HG02884 (cell line): ENCODE measurements around the gene RUSC2.
"Not testable (repeated sequence)": the region's sequence is repeated elsewhere in the genome, so short reads cannot be mapped to it uniquely, and the experiment has no call there.

Experiments used
- ATAC-seq: cut with Tn5 transposase; IDR thresholded peaks from one replicate; pipeline ENCODE4 v1.9.1; 2021; ENCODE audit warnings: mild to moderate bottlenecking, moderate library complexity; ENCODE audit not compliant: unreplicated experiment

Gene RUSC2

DNA sequence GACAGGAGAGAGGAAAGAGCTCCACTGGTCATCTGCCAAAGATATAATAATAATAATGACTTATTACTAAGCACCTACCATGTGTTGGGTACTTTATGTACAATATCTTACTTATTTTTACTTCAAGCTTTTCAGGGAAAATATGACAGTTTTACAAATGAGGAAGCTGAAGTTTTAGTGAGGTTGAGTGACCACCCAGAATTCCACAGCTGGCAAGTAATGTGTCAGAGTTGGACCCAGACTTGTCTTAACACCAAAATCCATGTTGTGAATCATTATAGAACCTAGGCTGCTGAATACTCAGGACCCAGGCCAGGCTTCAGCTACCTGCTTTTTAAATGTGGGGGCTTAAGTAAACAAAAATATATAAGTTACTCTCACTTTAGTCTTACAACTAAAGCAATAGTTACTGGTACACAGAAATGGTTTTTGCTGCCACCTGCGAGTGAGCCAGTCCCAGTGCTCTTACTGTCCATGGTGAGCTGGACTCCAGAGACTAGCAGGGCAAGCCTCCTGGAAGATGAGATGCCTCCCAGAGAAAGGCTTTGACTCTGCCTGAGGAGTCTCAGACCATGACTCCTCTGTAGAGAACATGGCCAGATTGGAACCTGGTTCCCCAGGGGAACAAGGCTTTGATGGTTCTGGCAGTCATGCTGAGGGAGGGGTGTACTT lies 29.9 kb downstream of the RUSC2 start:
- no peak for ATAC-seq

DNA sequence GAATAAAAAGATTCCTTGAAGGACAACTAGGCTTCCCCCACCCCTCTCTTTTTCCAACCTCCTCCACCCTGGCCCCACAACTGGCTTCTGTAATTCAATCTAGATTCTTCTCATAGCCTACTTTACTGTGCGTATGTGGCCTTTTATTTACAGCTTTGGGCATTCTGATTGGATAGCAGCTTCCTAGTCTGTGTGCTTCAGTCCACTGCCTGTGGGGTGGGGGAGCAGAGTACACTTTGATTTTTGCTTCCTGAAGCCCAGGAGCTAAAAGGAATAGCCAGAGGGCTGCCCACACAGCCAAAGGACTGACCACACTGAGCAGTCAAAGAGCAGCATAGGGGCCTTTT lies 30.4 kb downstream of the RUSC2 start:
- no peak for ATAC-seq

DNA sequence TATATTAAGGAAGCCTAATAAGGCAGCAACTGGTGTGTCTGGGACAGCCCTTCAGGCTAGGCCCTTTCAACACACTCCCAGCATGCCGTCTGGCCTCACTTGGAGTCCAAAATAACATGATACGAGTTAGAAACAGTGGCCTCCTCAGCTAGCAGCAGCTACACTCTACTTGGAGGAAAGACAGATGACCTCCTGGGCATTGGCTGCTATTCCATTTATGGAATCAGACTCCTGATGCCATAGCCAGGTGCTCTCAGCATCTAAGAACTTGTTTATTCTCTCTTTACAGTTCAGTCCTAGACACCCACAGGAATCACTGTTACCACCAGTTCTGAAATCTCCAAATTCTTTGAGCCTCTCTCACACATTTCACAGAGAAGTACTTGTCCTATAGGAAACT lies 31.8 kb downstream of the RUSC2 start:
- no peak for ATAC-seq

DNA sequence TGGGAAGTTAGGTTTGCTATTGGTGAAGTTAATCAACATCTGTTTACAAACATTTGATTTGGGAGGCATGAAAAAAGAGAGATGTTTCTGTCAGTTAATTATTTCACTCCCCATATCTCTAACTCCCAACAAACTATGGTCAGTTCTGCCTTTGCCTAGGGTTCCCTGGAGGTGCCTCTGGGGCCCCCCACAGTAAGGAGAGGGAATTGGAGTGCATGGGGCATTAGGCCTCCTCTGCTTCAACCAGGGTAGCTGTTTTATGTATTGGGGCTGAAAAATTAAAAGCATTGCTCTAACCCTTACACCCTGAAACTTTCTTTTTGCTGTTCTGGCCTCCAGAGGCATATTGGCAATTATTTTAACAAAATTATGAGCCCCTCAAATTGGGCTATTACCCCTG lies 32.3 kb downstream of the RUSC2 start:
- no peak for ATAC-seq

DNA sequence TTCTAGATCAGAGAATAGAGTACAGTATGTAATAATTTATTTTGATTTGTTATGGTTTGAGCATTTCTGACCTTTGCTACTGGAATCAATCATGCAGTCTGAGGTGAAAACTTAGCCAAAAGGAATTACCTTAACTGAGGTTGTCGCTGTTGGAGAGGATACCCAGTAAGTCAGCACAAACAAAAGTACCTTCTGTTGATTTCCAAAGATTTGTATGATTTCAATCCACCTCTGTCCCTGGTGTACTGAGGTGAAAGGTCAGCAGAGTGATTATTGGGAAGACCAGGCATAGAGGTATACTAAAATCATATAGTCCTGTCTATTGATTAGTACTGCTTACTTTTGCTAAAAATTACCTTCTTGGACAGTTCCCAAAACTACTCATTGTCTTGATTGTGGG lies 32.8 kb downstream of the RUSC2 start:
- no peak for ATAC-seq

DNA sequence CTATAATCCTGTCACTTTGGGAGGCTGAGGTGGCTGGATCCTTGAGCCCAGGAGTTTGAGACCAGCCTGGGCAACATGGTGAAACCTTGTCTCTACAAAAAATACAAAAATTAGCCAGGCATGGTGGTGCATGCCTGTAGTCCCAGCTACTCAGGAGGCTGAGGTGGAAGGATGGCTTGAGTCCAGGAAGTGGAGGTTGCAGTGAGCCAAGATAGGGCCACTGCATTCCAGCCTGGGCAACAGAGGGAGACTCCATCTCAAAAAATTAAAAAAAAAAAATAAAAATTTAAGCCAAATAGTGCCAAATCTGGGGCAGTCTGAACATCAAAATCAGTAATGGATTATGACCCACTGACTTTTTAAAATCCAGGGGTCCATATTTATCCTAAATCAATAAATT lies 33.6 kb downstream of the RUSC2 start:
- not testable (repeated sequence) for ATAC-seq

DNA sequence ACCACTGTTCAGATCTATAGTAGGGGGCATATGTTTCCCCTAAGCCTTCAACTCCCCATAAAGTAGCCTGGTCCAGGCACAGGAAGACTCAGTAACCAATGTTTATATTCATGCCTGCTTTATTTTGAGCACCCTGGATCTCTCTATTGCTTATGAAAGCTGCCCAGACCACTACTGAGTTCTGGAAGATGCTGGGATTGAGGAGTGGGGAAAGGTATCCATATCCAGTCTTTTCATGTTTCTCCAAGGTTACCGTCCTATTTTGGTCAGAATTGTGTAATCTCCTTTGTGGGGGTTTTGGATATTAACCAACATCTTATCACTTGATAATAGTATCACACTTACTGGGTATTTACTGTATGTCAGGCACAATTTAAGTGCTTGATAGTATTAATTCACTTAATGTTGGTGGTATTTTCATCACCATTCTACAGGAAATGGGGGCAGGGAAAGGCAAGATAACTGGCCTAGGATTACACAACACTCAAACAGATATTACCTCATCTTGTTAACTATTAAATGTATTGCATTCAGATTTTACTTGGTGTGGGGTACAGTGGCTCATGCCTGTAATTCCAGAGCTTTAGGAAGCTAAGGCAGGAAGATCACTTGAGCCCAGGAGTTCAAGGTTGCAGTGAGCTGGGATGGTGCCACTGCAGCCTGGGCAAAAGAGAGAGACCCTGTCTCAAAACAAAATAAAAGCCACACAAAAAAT lies 36.3 kb downstream of the RUSC2 start:
- no peak for ATAC-seq

DNA sequence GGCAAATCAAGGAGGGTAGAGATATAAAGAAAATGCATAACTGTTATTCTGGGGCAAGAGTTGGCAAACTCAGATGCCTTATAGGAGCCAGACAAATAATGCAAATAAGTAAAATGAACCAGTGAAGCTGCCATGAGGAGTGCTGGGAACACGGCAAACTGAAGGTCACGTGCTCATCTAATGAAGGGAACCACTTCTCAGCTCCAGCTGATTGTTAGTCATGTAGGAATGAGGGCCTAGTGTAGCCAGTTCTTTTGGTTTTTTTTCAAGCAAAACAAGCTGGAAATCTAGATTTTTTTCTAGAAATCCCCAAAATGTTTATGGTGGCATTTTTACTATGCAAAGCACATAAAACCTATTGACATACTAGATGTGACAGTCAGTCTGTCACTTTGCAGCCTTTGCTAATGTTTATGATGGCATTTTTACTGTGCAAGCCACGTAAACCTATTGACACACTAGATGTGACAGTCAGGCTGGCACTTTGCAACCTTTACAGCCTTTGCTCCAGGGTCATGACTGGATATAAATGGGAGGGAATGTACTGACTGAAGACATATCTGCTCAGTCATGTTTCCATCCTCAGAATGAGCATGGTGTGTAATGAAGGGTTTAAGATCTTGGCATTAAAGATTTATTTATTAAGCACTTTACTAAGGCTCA lies 39.4 kb downstream of the RUSC2 start:
- no peak for ATAC-seq

DNA sequence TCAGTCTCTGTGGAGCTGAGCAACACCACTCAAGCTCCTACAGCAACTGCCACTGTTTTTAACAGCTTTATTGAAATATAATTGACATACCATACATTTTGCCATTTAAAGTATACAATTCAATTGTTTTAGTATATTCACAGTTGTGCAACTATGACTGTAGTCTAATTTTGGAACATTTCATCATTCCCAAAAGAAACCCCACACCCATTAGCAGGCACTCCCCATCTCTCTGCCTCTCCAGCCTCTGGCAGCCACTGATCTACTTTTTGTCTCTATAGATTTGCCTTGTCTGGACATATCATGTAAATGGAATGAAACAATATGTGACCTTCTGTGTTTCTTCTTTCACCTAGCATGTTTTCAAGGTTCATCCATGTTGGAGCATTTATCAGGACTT lies 43.5 kb downstream of the RUSC2 start:
- ATAC-seq, result no peak

DNA sequence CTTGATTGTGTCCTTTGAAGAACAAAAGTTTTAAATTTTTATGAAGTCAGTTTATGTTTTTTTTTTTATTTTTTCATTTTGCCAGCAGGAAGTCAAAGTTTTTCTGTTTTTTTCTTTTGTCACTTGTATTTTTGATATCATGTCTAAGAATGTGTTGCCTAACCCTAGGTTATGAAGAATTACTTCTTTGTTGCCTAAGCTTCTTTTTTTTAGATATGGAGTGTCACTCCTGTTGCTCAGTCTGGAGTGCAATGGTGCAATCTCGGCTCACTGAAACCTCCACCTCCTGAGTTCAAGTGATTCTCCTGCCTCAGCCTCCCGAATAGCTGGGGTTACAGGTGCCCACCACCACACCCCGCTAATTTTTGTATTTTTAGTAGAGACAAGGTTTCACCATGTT lies 45.0 kb downstream of the RUSC2 start:
- ATAC-seq, result not testable (repeated sequence)

DNA sequence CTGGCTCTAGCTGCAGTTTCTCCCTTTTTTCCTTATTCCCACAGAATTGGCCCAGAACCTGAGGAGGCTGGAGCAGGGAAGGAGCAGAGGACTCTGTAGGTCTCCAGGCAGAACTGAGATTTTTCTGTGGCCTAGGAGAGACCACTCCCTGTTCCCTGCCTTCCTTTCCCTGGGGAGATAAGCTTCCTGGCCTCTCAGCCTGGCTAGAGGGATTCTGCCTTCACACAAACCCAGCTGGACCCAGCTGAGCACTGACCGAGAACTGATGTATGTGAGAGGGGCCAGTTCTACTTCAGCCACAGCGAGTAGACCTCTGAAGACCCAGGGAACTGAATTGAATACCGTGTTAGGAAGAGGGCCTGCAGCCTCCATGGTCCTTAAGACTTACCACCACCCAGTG lies 48.0 kb downstream of the RUSC2 start:
- no peak for ATAC-seq

DNA sequence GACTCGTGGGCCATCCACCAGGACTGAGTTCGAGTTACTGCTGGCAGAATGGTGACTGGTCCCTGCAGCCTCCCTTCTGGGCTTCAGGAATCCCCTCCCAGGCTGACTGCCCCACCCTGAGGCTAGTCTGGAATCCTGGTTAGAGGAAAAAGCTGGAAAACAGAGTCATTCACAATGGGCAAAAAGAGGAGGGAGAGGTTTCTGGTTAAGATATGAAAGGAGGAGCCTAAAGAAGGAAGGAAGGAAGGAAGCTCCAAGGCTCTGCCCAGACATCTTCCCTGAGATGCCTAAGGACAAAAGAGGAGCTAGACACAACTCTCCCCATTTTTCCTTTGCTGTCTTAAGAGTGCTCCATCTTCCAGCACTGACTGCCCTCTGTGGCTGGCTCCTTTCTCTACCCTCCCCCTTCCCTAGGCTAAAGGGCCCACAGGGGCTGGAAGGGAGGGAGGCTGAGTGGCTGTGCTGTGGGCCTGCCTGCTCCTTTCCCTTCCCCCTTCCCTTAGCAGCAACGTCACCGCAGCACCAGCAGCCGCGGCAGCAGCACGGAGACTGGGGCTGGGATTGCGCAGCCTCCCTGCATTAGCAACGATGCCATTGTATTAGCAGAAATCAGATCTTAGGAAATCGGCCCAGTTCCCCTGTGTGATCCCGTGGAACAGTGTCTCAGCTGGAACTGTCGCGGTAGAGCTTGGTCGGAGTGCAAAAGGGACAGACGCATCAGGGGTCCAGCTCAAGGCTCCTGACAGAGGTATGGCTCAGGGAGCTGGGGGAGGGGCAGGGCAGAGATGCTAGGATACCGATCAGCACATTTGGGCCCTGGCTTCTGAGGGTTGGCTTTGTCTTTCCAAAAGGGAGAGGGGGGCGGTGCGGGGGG lies 48.7 kb downstream of the RUSC2 start:
- ATAC-seq, result no peak
